Measurements from ENCODE around the gene CXXC5. TPM values are rescaled to one million over a fixed set of nuclear protein-coding genes. Genes with fewer than 3 reads are reported as not detected.

CXXC5 gene
- total and polyA plus RNA-seq, 9 of the 15 experiments (the other 6 are each of a cell fraction or from before 2014, with no cell fraction given) = 1.9 to 123 (median 45.8) TPM

DNA sequence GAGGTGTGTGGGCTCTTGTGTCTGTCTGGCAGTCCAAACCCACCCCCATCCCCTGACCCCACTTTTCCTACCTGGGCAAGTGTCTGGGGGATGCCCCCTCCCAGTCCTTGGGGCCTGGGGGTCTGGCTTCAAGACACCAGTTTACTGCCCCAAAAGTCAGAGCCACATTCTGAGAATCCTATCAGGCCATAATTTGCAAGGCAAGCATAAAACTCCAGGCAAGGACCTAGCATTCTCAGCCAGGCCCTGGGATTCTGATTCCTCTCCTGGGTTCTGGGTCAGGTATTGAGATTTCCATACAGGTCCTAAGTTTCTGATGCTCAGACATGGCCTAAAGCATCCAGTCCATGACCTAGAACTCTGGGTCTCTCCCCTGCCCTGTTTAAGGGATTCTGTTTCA is 33.3 kb downstream of the CXXC5 start:
- H3K27ac ChIP-seq (ENCODE audit: extremely low read depth, low read depth, low read length) = no peak overlapping the region
- no TSS peak for BruUV-seq (replicated peaks)
- in situ Hi-C loops (cut with MboI) (no loop called here), intact Hi-C loops (cut with micrococcal nuclease) (no loop called here)
- no peak overlapping the region for H2AFZ ChIP-seq (ENCODE audit: low read depth, low read length)
- ChIA-PET POLR2A (interaction anchor here (1.0 kb wide), 1 partner anchor 14 kb away, joined by 5 read pairs; no protein-coding TSS in a partner anchor), CTCF (ENCODE audit: low intra/inter-chr PET ratio) (no interaction called here)
- FAIRE-seq (no peak), DNase-seq (ENCODE audit: extremely low read depth in 1 of 4, low spot score in 3 of 4) (no peak), ATAC-seq (no peak)
- peaks cover 25% of the 10 kb centered on the region for H4K20me1 ChIP-seq (replicated peaks; ENCODE audit: control insufficient read depth, insufficient read depth, low read length)
- H3K4me3 ChIP-seq = no peak overlapping the region
- no peaks in the 10 kb centered on the region for H3K9me3 ChIP-seq (replicated peaks; ENCODE audit: control insufficient read depth, insufficient read depth, low read depth, low read length)
- H3K79me2 ChIP-seq (ENCODE audit: control insufficient read depth, insufficient read depth, low read length) = peaks cover 54% of the 10 kb centered on the region
- H3K9ac ChIP-seq (ENCODE audit: insufficient read depth in 1 of 2, low read depth in 2 of 2, low read length in 2 of 2) = no peak overlapping the region
- H3K27me3 ChIP-seq (ENCODE audit: control insufficient read depth in 2 of 2, insufficient read depth in 2 of 2, low read length in 2 of 2) = no peaks in the 10 kb centered on the region; a peak in 1 of 5 replicates
- no peak overlapping the region for H3K4me2 ChIP-seq (ENCODE audit: insufficient read depth, low read length)
- peaks cover 2 to 57% of the 10 kb centered on the region in 2 experiments; a peak in 3 of 5 replicates for H3K4me1 ChIP-seq (replicated peaks in 1 of 2; ENCODE audit: control insufficient read depth in 2 of 2, insufficient read depth in 2 of 2, low read length in 2 of 2)
- H3K36me3 ChIP-seq (ENCODE audit: control insufficient read depth, insufficient read depth, low read length) = peaks cover 77% of the 10 kb centered on the region; the same call in 2 of the 3 replicates
- H3K9me1 ChIP-seq (ENCODE audit: control insufficient read depth, insufficient read depth, low read length) = peaks cover 3% of the 10 kb centered on the region
- TF ChIP-seq MAFF (IDR thresholded peaks at IDR 0.05; ENCODE audit: low read length) (peak; percentile 47), MAFK (IDR thresholded peaks at IDR 0.05; ENCODE audit: low read length) (peak; percentile 59), ZNF316 (IDR thresholded peaks at IDR 0.05) (peak; percentile 79), SMARCA4 (IDR thresholded peaks at IDR 0.05) (no peak), C11orf30 (IDR thresholded peaks at IDR 0.05; ENCODE audit: low read depth) (peak; percentile 65), MAFG (tag; conservative IDR thresholded peaks at IDR 0.05) (peak; percentile 61), HEY1 (CRISPR knock-in tag; IDR thresholded peaks at IDR 0.05; ENCODE audit: borderline replicate concordance) (no peak)

Measured in K562 (cell line).